Measurements from ENCODE around the gene STK4.

DNA sequence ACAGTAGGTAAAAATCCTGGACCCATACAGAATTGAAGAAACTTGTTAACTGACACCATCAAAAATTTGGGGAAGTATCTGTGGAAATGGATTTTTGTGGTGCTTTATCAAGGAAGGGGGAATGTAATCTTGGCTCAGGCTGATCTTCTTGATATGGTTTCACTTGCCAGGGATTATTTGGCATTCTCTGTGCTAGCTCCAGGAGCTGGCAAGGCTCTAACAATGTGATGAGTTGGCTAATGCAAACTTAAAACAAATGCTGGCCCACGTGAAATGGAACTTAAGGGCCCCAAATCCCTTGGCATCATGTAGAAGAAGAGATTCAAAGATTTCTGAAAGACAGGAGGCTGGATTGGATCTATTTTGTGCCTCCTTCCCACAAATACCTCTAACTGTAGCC lies 121.5 kb downstream of the STK4 start:
- TF ChIP-seq POLR2A (IDR thresholded peaks at IDR 0.05; ENCODE audit: low read depth, low read length): no peak
- TF ChIP-seq, protein P1, sequence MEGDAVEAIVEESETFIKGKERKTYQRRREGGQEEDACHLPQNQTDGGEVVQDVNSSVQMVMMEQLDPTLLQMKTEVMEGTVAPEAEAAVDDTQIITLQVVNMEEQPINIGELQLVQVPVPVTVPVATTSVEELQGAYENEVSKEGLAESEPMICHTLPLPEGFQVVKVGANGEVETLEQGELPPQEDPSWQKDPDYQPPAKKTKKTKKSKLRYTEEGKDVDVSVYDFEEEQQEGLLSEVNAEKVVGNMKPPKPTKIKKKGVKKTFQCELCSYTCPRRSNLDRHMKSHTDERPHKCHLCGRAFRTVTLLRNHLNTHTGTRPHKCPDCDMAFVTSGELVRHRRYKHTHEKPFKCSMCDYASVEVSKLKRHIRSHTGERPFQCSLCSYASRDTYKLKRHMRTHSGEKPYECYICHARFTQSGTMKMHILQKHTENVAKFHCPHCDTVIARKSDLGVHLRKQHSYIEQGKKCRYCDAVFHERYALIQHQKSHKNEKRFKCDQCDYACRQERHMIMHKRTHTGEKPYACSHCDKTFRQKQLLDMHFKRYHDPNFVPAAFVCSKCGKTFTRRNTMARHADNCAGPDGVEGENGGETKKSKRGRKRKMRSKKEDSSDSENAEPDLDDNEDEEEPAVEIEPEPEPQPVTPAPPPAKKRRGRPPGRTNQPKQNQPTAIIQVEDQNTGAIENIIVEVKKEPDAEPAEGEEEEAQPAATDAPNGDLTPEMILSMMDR (IDR thresholded peaks at IDR 0.05; ENCODE audit: extremely low read depth in 1 of 2, insufficient read depth in 1 of 2, low read depth in 1 of 2, low read length in 2 of 2): no peak

All from endothelial cell of umbilical vein (primary cell).